Activated T-helper 17 cell treated with anti-CD3 and anti-CD28 coated beads, Interleukin-2, amount 50 U/mL, for 72 hours (primary cell): Measurements from ENCODE around the gene CDKN2A. TPM values are rescaled to one million over a fixed set of nuclear protein-coding genes. Genes with fewer than 3 reads are reported as not detected.
"Not testable (repeated sequence)": the region's sequence is repeated elsewhere in the genome, so short reads cannot be mapped to it uniquely, and the experiment has no call there.

Experiments
- ATAC-seq: fragments of 150-1000 bp; cut with Tn5 transposase; replicated peaks from 2 replicates; pipeline ENCODE4 v1.10.0; 2021; ENCODE audit warnings: mild to moderate bottlenecking, moderate library complexity
- H3K27ac Mint-ChIP-seq: one replicate; pipeline ENCODE4 v1.8.0; 2022; ENCODE audit warnings: mixed read lengths
- H3K27me3 Mint-ChIP-seq: one replicate; pipeline ENCODE4 v1.8.0; 2022; ENCODE audit warnings: mixed read lengths
- H3K36me3 Mint-ChIP-seq: one replicate; pipeline ENCODE4 v1.8.0; 2022; ENCODE audit warnings: low read depth, mild to moderate bottlenecking, mixed read lengths
- H3K4me1 Mint-ChIP-seq: one replicate; pipeline ENCODE4 v1.8.0; 2022; ENCODE audit warnings: mixed read lengths
- H3K4me3 Mint-ChIP-seq: one replicate; pipeline ENCODE4 v1.8.0; 2022; ENCODE audit warnings: mild to moderate bottlenecking, mixed read lengths
- H3K9me3 Mint-ChIP-seq: one replicate; pipeline ENCODE4 v1.8.0; 2022; ENCODE audit warnings: mixed read lengths
- total RNA-seq, 2 donors: library from RNA; stranded (reverse); gene quantifications; one replicate each; pipeline ENCODE4 v1.2.3, GENCODE V29; 2022

CDKN2A gene
- total RNA-seq, 2 donors from 2014 or later: 4.7 to 6.4 TPM

- Mint-ChIP-seq H3K27me3 (peaks cover 83% of the 10 kb centered on the region), H3K4me1 (peaks cover 17% of the 10 kb centered on the region), H3K36me3 (peaks cover 28% of the 10 kb centered on the region), H3K4me3 (peak overlapping the region; percentile 63), H3K27ac (no peak overlapping the region), H3K9me3 (peaks cover 11% of the 10 kb centered on the region)
- peak; percentile 78 for ATAC-seq
These were observed 29.2 kb downstream of the CDKN2A start for GRCh38 chr9:21964925-21965385.

GRCh38 chr9:21961569-21961968, 32.6 kb downstream of the CDKN2A start:
- Mint-ChIP-seq H3K4me1 (peaks cover 9% of the 10 kb centered on the region), H3K36me3 (peaks cover 7% of the 10 kb centered on the region), H3K4me3 (no peak overlapping the region), H3K9me3 (peaks cover under 1% of the 10 kb centered on the region), H3K27ac (no peak overlapping the region), H3K27me3 (peaks cover 53% of the 10 kb centered on the region)
- ATAC-seq: no peak

- not testable (repeated sequence) for H3K36me3 Mint-ChIP-seq, H3K9me3 Mint-ChIP-seq, H3K4me1 Mint-ChIP-seq, H3K4me3 Mint-ChIP-seq, H3K27ac Mint-ChIP-seq, ATAC-seq
- H3K27me3 Mint-ChIP-seq: peaks cover 37% of the 10 kb centered on the region
These were observed 34.9 kb downstream of the CDKN2A start for GRCh38 chr9:21959268-21959667.

- ATAC-seq: peak; percentile 32
- Mint-ChIP-seq H3K36me3 (peaks cover 6% of the 10 kb centered on the region), H3K4me1 (no peaks in the 10 kb centered on the region), H3K9me3 (no peaks in the 10 kb centered on the region), H3K4me3 (no peak overlapping the region), H3K27me3 (peaks cover 33% of the 10 kb centered on the region), H3K27ac (no peak overlapping the region)
These were observed 35.4 kb downstream of the CDKN2A start for GRCh38 chr9:21958833-21959232.

- Mint-ChIP-seq H3K9me3 (peaks cover 3% of the 10 kb centered on the region), H3K36me3 (no peaks in the 10 kb centered on the region), H3K4me1 (no peaks in the 10 kb centered on the region), H3K4me3 (no peak overlapping the region), H3K27ac (no peak overlapping the region), H3K27me3 (peaks cover 15% of the 10 kb centered on the region)
- ATAC-seq: no peak
These were observed 48.6 kb downstream of the CDKN2A start for GRCh38 chr9:21945606-21946005.

- Mint-ChIP-seq H3K36me3 (no peaks in the 10 kb centered on the region), H3K4me1 (no peaks in the 10 kb centered on the region), H3K9me3 (peaks cover 3% of the 10 kb centered on the region), H3K27me3 (peaks cover 19% of the 10 kb centered on the region), H3K4me3 (no peak overlapping the region), H3K27ac (no peak overlapping the region)
- no peak for ATAC-seq
These were observed 50.7 kb downstream of the CDKN2A start for GRCh38 chr9:21943464-21943863.

- Mint-ChIP-seq H3K4me1 (no peaks in the 10 kb centered on the region), H3K9me3 (peaks cover 3% of the 10 kb centered on the region), H3K27me3 (peaks cover 19% of the 10 kb centered on the region), H3K27ac (no peak overlapping the region), H3K4me3 (no peak overlapping the region), H3K36me3 (no peaks in the 10 kb centered on the region)
- ATAC-seq: no peak
These were observed 52.7 kb downstream of the CDKN2A start for GRCh38 chr9:21941337-21941995.

- Mint-ChIP-seq H3K27me3 (peaks cover 4% of the 10 kb centered on the region), H3K27ac (no peak overlapping the region)
- ATAC-seq: no peak
These were observed 58.0 kb downstream of the CDKN2A start for GRCh38 chr9:21936161-21936560.

GRCh38 chr9:21935631-21936030, 58.6 kb downstream of the CDKN2A start:
- Mint-ChIP-seq H3K27ac (no peak overlapping the region), H3K27me3 (peaks cover 4% of the 10 kb centered on the region), H3K4me3 (no peak overlapping the region), H3K4me1 (no peaks in the 10 kb centered on the region), H3K36me3 (no peaks in the 10 kb centered on the region), H3K9me3 (no peaks in the 10 kb centered on the region)
- ATAC-seq: no peak

More at GRCh38 chr9:21936161-21936560, 58.0 kb downstream of the CDKN2A start:
- Mint-ChIP-seq H3K9me3 (no peaks in the 10 kb centered on the region), H3K4me1 (no peaks in the 10 kb centered on the region), H3K36me3 (no peaks in the 10 kb centered on the region), H3K4me3 (no peak overlapping the region)

GRCh38 chr9:21933865-21934264, 60.3 kb downstream of the CDKN2A start:
- H3K4me1 Mint-ChIP-seq: no peaks in the 10 kb centered on the region
- H3K27me3 Mint-ChIP-seq: no peaks in the 10 kb centered on the region
- H3K4me3 Mint-ChIP-seq: no peak overlapping the region
- ATAC-seq: no peak
- H3K36me3 Mint-ChIP-seq: no peaks in the 10 kb centered on the region
- no peak overlapping the region for H3K27ac Mint-ChIP-seq
- H3K9me3 Mint-ChIP-seq: peaks cover 4% of the 10 kb centered on the region

- H3K9me3 Mint-ChIP-seq: peaks cover 4% of the 10 kb centered on the region
These were observed 60.9 kb downstream of the CDKN2A start for GRCh38 chr9:21933281-21933680.

GRCh38 chr9:21931428-21931827, 62.8 kb downstream of the CDKN2A start:
- Mint-ChIP-seq H3K9me3 (peaks cover 4% of the 10 kb centered on the region), H3K27me3 (no peaks in the 10 kb centered on the region), H3K4me3 (no peak overlapping the region), H3K4me1 (no peaks in the 10 kb centered on the region), H3K27ac (no peak overlapping the region), H3K36me3 (no peaks in the 10 kb centered on the region)
- no peak for ATAC-seq

More at GRCh38 chr9:21933281-21933680, 60.9 kb downstream of the CDKN2A start:
- Mint-ChIP-seq H3K4me1 (no peaks in the 10 kb centered on the region), H3K4me3 (no peak overlapping the region), H3K36me3 (no peaks in the 10 kb centered on the region), H3K27ac (no peak overlapping the region), H3K27me3 (no peaks in the 10 kb centered on the region)
- no peak for ATAC-seq

GRCh38 chr9:21927752-21928151, 66.4 kb downstream of the CDKN2A start:
- ATAC-seq: no peak
- H3K4me1 Mint-ChIP-seq: no peaks in the 10 kb centered on the region
- no peak overlapping the region for H3K4me3 Mint-ChIP-seq
- H3K36me3 Mint-ChIP-seq: no peaks in the 10 kb centered on the region
- H3K9me3 Mint-ChIP-seq: peaks cover 8% of the 10 kb centered on the region
- H3K27me3 Mint-ChIP-seq: no peaks in the 10 kb centered on the region
- H3K27ac Mint-ChIP-seq: no peak overlapping the region

GRCh38 chr9:21923694-21924093, 70.5 kb downstream of the CDKN2A start:
- H3K27ac Mint-ChIP-seq: no peak overlapping the region
- H3K9me3 Mint-ChIP-seq: peaks cover 5% of the 10 kb centered on the region
- H3K27me3 Mint-ChIP-seq: no peaks in the 10 kb centered on the region
- no peaks in the 10 kb centered on the region for H3K36me3 Mint-ChIP-seq
- ATAC-seq: no peak
- peaks cover 11% of the 10 kb centered on the region for H3K4me1 Mint-ChIP-seq
- no peak overlapping the region for H3K4me3 Mint-ChIP-seq
